ENCODE results near the gene ZNF485. TPM values are rescaled to one million over a fixed set of nuclear protein-coding genes. Genes with fewer than 3 reads are reported as not detected.
A peak's percentile ranks its signal among the peaks of the same experiment; 100 is the strongest.

Gene ZNF485
- total RNA-seq, 1 experiment from 2014 or later = 10.6 TPM

GRCh38 chr10:43623351-43623750 is 17.1 kb downstream of the ZNF485 start:
- DNase-seq (ENCODE audit: low read depth, low spot score) (no peak), ATAC-seq (peak; percentile 62; the same call in 1 of the 2 replicates)
- peaks cover 27% of the 10 kb centered on the region; the same call in 1 of the 2 replicates for H3K9me3 ChIP-seq (ENCODE audit: control insufficient read depth, insufficient read depth, low read depth, low read length)
- TF ChIP-seq REST (IDR thresholded peaks at IDR 0.05; ENCODE audit: insufficient read depth in 1 of 2, low read depth in 2 of 2, low read length in 1 of 2) (no peak), SIN3A (IDR thresholded peaks at IDR 0.05; ENCODE audit: borderline replicate concordance, insufficient read depth, low read depth, low read length) (no peak), TCF7L2 (IDR thresholded peaks at IDR 0.05; ENCODE audit: low read depth, low read length) (no peak), POLR2AphosphoS5 (IDR thresholded peaks at IDR 0.05; ENCODE audit: low read depth, low read length) (no peak), CTCF (IDR thresholded peaks at IDR 0.05) (no peak)
- in situ Hi-C loops (cut with HindIII; ENCODE audit: low pct_unique_long_range_greater_than_20kb, low sequenced_read_pairs) (no loop called here), intact Hi-C loops (cut with micrococcal nuclease; ENCODE audit: unreplicated experiment) (no loop called here)
- H3K36me3 ChIP-seq (ENCODE audit: control insufficient read depth, insufficient read depth, low read length) = no peaks in the 10 kb centered on the region
- no peak overlapping the region for H3K27ac ChIP-seq (ENCODE audit: low read length)
- no peaks in the 10 kb centered on the region for H3K27me3 ChIP-seq (ENCODE audit: control insufficient read depth, insufficient read depth, low read length)
- CTCF ChIA-PET = no interaction called here
- no TSS peak for BruUV-seq (replicated peaks)
- POLR2A ChIA-PET = no interaction called here
- H3K4me1 ChIP-seq (ENCODE audit: control insufficient read depth, insufficient read depth, low read length) = no peaks in the 10 kb centered on the region
- H3K4me3 ChIP-seq (ENCODE audit: low read depth in 2 of 2, low read length in 2 of 2) = peak overlapping the region; percentile 1 to 35; a peak in 3 of 4 replicates

- BruUV-seq (replicated peaks) = no TSS peak
- TF ChIP-seq TCF7L2 (IDR thresholded peaks at IDR 0.05; ENCODE audit: low read depth, low read length) (no peak), SIN3A (IDR thresholded peaks at IDR 0.05; ENCODE audit: borderline replicate concordance, insufficient read depth, low read depth, low read length) (no peak), CTCF (IDR thresholded peaks at IDR 0.05) (no peak), REST (IDR thresholded peaks at IDR 0.05; ENCODE audit: insufficient read depth in 1 of 2, low read depth in 2 of 2, low read length in 1 of 2) (no peak), POLR2AphosphoS5 (IDR thresholded peaks at IDR 0.05; ENCODE audit: low read depth, low read length) (no peak)
- POLR2A ChIA-PET = no interaction called here
- Histone ChIP-seq H3K4me3 (ENCODE audit: low read depth in 2 of 2, low read length in 2 of 2) (no peak overlapping the region), H3K27me3 (ENCODE audit: control insufficient read depth, insufficient read depth, low read length) (no peaks in the 10 kb centered on the region), H3K9me3 (ENCODE audit: control insufficient read depth, insufficient read depth, low read depth, low read length) (0 out of 2 replicates have a peak, but pooled peaks cover 3% of the 10 kb centered on the region), H3K4me1 (ENCODE audit: control insufficient read depth, insufficient read depth, low read length) (no peaks in the 10 kb centered on the region), H3K36me3 (ENCODE audit: control insufficient read depth, insufficient read depth, low read length) (no peaks in the 10 kb centered on the region), H3K27ac (ENCODE audit: low read length) (no peak overlapping the region)
- DNase-seq (ENCODE audit: low read depth, low spot score) = no peak
- ATAC-seq = no peak
- intact Hi-C loops (cut with micrococcal nuclease; ENCODE audit: unreplicated experiment) = no loop called here
- in situ Hi-C loops (cut with HindIII; ENCODE audit: low pct_unique_long_range_greater_than_20kb, low sequenced_read_pairs) = no loop called here
- CTCF ChIA-PET = no interaction called here
Observed at GRCh38 chr10:43627942-43628341, 21.7 kb downstream of the ZNF485 start.

Data from Panc1 (cell line).